Cardiac muscle cell (in vitro differentiated cells and primary cell): Measurements from ENCODE around the gene LGR5. TPM values are rescaled to one million over a fixed set of nuclear protein-coding genes. Genes with fewer than 3 reads are reported as not detected.
A peak's percentile ranks its signal among the peaks of the same experiment; 100 is the strongest.
"Not testable (repeated sequence)": the region's sequence is repeated elsewhere in the genome, so short reads cannot be mapped to it uniquely, and the experiment has no call there.

Experiments used
- DNase-seq, 2 donors: peaks; one replicate each; pipeline versions ENCODE4 v3.0.0 to v3.0.0-alpha.2; 2010 to 2017; ENCODE audit warnings: low read depth in 1 of 2, low spot score in 1 of 2
- H3K27ac ChIP-seq: fragments of 200-600 bp; sonication (generic); 2 replicates; pipeline ENCODE4 v1.5.1; 2016
- H3K27me3 ChIP-seq: fragments of 200-600 bp; sonication (generic); 2 replicates; pipeline ENCODE4 v1.6.0; 2016; ENCODE audit warnings: control low read depth
- H3K36me3 ChIP-seq: fragments of 200-600 bp; sonication (generic); 2 replicates; pipeline ENCODE4 v1.5.1; 2016; ENCODE audit warnings: control low read depth
- H3K4me1 ChIP-seq: fragments of 200-600 bp; sonication (generic); 2 replicates; pipeline ENCODE4 v1.8.1; 2017; ENCODE audit warnings: low read depth, mild to moderate bottlenecking, mixed run types
- H3K4me3 ChIP-seq: fragments of 200-600 bp; sonication (generic); 2 replicates; pipeline ENCODE4 v1.5.1; 2016; ENCODE audit warnings: mild to moderate bottlenecking
- H3K9me3 ChIP-seq: fragments of 200-600 bp; sonication (generic); 2 replicates; pipeline ENCODE4 v1.5.1; 2017; ENCODE audit warnings: low read depth, mild to moderate bottlenecking, control low read depth
- CTCF ChIP-seq: IDR thresholded peaks from 2 replicates; pipeline ENCODE4 v1.5.1; 2012; ENCODE audit warnings: low read depth, mild to moderate bottlenecking, low read length
- polyA plus RNA-seq: library from polyadenylated mRNA; unstranded; fragments of >200 nt; fragmentation: Nextera tagmentation; extraction: Ambion mirVana; gene quantifications from 2 replicates; pipeline ENCODE4 v1.2.1, GENCODE V29; 2016
- total RNA-seq: library from RNA; depleted of rRNA; stranded (reverse); fragments of >200 nt; gene quantifications from 2 replicates; pipeline ENCODE4 v1.2.3, GENCODE V29; 2016

The LGR5 gene
- total and polyA plus RNA-seq, 2 experiments from 2014 or later = 0.12 to 0.34 TPM

- Histone ChIP-seq H3K27me3 (no peaks in the 10 kb centered on the region), H3K4me1 (peaks cover 1% of the 10 kb centered on the region), H3K4me3 (no peak overlapping the region), H3K9me3 (no peaks in the 10 kb centered on the region), H3K27ac (no peak overlapping the region), H3K36me3 (no peaks in the 10 kb centered on the region)
- no peak for TF ChIP-seq CTCF
- no peak for DNase-seq
These were observed 113.3 kb downstream of the LGR5 start for GRCh38 chr12:71552728-71553501.

- Histone ChIP-seq H3K4me1 (peaks cover 6% of the 10 kb centered on the region), H3K36me3 (no peaks in the 10 kb centered on the region), H3K4me3 (no peak overlapping the region), H3K27ac (no peak overlapping the region), H3K27me3 (no peaks in the 10 kb centered on the region), H3K9me3 (no peaks in the 10 kb centered on the region)
- no peak for DNase-seq
- TF ChIP-seq CTCF = no peak
These were observed 115.6 kb downstream of the LGR5 start for GRCh38 chr12:71555191-71555590.

- H3K36me3 ChIP-seq, DNase-seq, H3K27me3 ChIP-seq, H3K9me3 ChIP-seq, H3K4me1 ChIP-seq, H3K4me3 ChIP-seq, H3K27ac ChIP-seq: not testable (repeated sequence)
These were observed 116.2 kb downstream of the LGR5 start for GRCh38 chr12:71555789-71556188.

- Histone ChIP-seq H3K4me3 (no peak overlapping the region), H3K9me3 (no peaks in the 10 kb centered on the region), H3K27me3 (no peaks in the 10 kb centered on the region), H3K36me3 (no peaks in the 10 kb centered on the region), H3K4me1 (peaks cover 6% of the 10 kb centered on the region), H3K27ac (no peak overlapping the region)
- DNase-seq = no peak
- no peak for TF ChIP-seq CTCF
These were observed 116.8 kb downstream of the LGR5 start for GRCh38 chr12:71556448-71556847.

GRCh38 chr12:71556875-71557274 is 117.3 kb downstream of the LGR5 start:
- no peaks in the 10 kb centered on the region for H3K9me3 ChIP-seq
- H3K4me1 ChIP-seq = peaks cover 6% of the 10 kb centered on the region
- peak in 1 of 2 donors; percentile 75 for DNase-seq
- no peak overlapping the region for H3K4me3 ChIP-seq
- H3K36me3 ChIP-seq = no peaks in the 10 kb centered on the region
- TF ChIP-seq CTCF = no peak
- no peaks in the 10 kb centered on the region for H3K27me3 ChIP-seq
- H3K27ac ChIP-seq = no peak overlapping the region

GRCh38 chr12:71558445-71558844 is 118.8 kb downstream of the LGR5 start:
- Histone ChIP-seq H3K36me3 (no peaks in the 10 kb centered on the region), H3K27ac (no peak overlapping the region), H3K4me1 (peaks cover 6% of the 10 kb centered on the region), H3K27me3 (no peaks in the 10 kb centered on the region), H3K4me3 (no peak overlapping the region), H3K9me3 (no peaks in the 10 kb centered on the region)
- TF ChIP-seq CTCF = no peak
- peak in 1 of 2 donors; percentile 17 for DNase-seq
